KMS-11 (cell line): ENCODE results near the gene NMNAT1.
A peak's percentile ranks its signal among the peaks of the same experiment; 100 is the strongest.

Experiments
- H2AFZ ChIP-seq: fragments of 200-600 bp; sonication (generic); 2 replicates; pipeline ENCODE4 v1.6.1; 2016; ENCODE audit warnings: antibody characterized with exemption, mixed run types, low read depth
- H3K27ac ChIP-seq: fragments of 200-600 bp; sonication (generic); 2 replicates; pipeline ENCODE4 v1.6.1; 2016; ENCODE audit warnings: mild to moderate bottlenecking, mixed run types
- H3K27me3 ChIP-seq: fragments of 200-600 bp; sonication (generic); 2 replicates; pipeline ENCODE4 v1.6.1; 2017; ENCODE audit warnings: mild to moderate bottlenecking, low read depth, mixed run types, moderate library complexity; ENCODE audit not compliant: insufficient read depth
- H3K36me3 ChIP-seq: fragments of 200-600 bp; sonication (generic); 2 replicates; pipeline ENCODE4 v1.6.1; 2017; ENCODE audit warnings: mild to moderate bottlenecking, mixed run types; ENCODE audit not compliant: insufficient read depth
- H3K4me1 ChIP-seq: fragments of 200-600 bp; sonication (generic); 2 replicates; pipeline ENCODE4 v1.6.1; 2016; ENCODE audit warnings: mild to moderate bottlenecking, low read depth, mixed run types; ENCODE audit not compliant: poor library complexity, severe bottlenecking
- H3K4me2 ChIP-seq: fragments of 200-600 bp; sonication (generic); 2 replicates; pipeline ENCODE4 v1.7.0; 2016; ENCODE audit warnings: mild to moderate bottlenecking, mixed run types
- H3K4me3 ChIP-seq: fragments of 200-600 bp; sonication (generic); IDR thresholded peaks from 2 replicates; pipeline ENCODE4 v1.6.1; 2017; ENCODE audit warnings: low read depth, low read length, mixed read lengths; ENCODE audit not compliant: insufficient read depth
- H3K79me2 ChIP-seq: fragments of 200-600 bp; sonication (generic); 2 replicates; pipeline ENCODE4 v1.6.1; 2016; ENCODE audit warnings: low read depth, mixed run types; ENCODE audit not compliant: insufficient read depth
- H3K9ac ChIP-seq: fragments of 200-600 bp; sonication (generic); 2 replicates; pipeline ENCODE4 v1.6.1; 2016; ENCODE audit warnings: mild to moderate bottlenecking, mixed run types
- H4K20me1 ChIP-seq: fragments of 200-600 bp; sonication (generic); 2 replicates; pipeline ENCODE4 v1.6.1; 2016; ENCODE audit warnings: mild to moderate bottlenecking, mixed run types; ENCODE audit not compliant: insufficient read depth
- CTCF ChIP-seq: fragments of 200-600 bp; sonication (generic); conservative IDR thresholded peaks from 2 replicates; pipeline ENCODE4 v1.6.1; 2017; ENCODE audit warnings: low read depth, mild to moderate bottlenecking, antibody characterized with exemption, low read length, moderate library complexity, mixed read lengths

The NMNAT1 gene

GRCh38 chr1:9910076-9910422, 33.2 kb upstream of the NMNAT1 start, which contains the start of gene CTNNBIP1:
CTNNBIP1 (minus strand) TSS chr1:9910269; CDS start chr1:9872064, 38,205 bp downstream.
- Histone ChIP-seq H3K4me2 (peak within 1 kb of the TSS; percentile 86), H3K27ac (peak within 1 kb of the TSS; percentile 64), H3K36me3 (no peaks in the 10 kb centered on the region), H4K20me1 (no peaks in the 10 kb centered on the region), H3K9ac (peak within 1 kb of the TSS; percentile 48; the same call in 1 of the 2 replicates), H2AFZ (peak within 1 kb of the TSS; percentile 86), H3K4me1 (peaks cover 22% of the 10 kb centered on the region), H3K27me3 (no peaks in the 10 kb centered on the region), H3K79me2 (no peaks in the 10 kb centered on the region), H3K4me3 (peak within 1 kb of the TSS; percentile 92)
- no peak for TF ChIP-seq CTCF

GRCh38 chr1:9910423-9911178, 32.7 kb upstream of the NMNAT1 start:
- H2AFZ ChIP-seq, result peak overlapping the region; percentile 84
- H3K79me2 ChIP-seq, result no peaks in the 10 kb centered on the region
- H3K27me3 ChIP-seq, result no peaks in the 10 kb centered on the region
- H3K36me3 ChIP-seq, result no peaks in the 10 kb centered on the region
- TF ChIP-seq CTCF, result no peak
- peak overlapping the region; percentile 53 for H3K4me2 ChIP-seq
- peak overlapping the region; percentile 64 for H3K27ac ChIP-seq
- no peaks in the 10 kb centered on the region for H4K20me1 ChIP-seq
- H3K9ac ChIP-seq, result peak overlapping the region; percentile 27; the same call in 1 of the 2 replicates
- H3K4me1 ChIP-seq, result peaks cover 22% of the 10 kb centered on the region
- peak overlapping the region; percentile 92 for H3K4me3 ChIP-seq

- Histone ChIP-seq H4K20me1 (no peaks in the 10 kb centered on the region), H3K79me2 (no peaks in the 10 kb centered on the region), H3K36me3 (no peaks in the 10 kb centered on the region), H3K4me3 (no peak overlapping the region), H3K9ac (no peak overlapping the region), H3K4me1 (peaks cover 20% of the 10 kb centered on the region), H3K27ac (no peak overlapping the region), H3K27me3 (no peaks in the 10 kb centered on the region), H2AFZ (no peak overlapping the region), H3K4me2 (no peak overlapping the region)
- no peak for TF ChIP-seq CTCF
These were observed 30.9 kb upstream of the NMNAT1 start for GRCh38 chr1:9912264-9912936.

- Histone ChIP-seq H3K27ac (no peak overlapping the region), H3K27me3 (no peaks in the 10 kb centered on the region)
- no peak for TF ChIP-seq CTCF
These were observed 28.7 kb upstream of the NMNAT1 start for GRCh38 chr1:9914610-9914937.

More at GRCh38 chr1:9914610-9914937, 28.7 kb upstream of the NMNAT1 start:
- H3K4me1 ChIP-seq, result peaks cover 6% of the 10 kb centered on the region
- no peak overlapping the region for H3K4me2 ChIP-seq
- no peak overlapping the region for H3K4me3 ChIP-seq
- no peak overlapping the region for H2AFZ ChIP-seq
- H3K36me3 ChIP-seq, result no peaks in the 10 kb centered on the region
- no peaks in the 10 kb centered on the region for H3K79me2 ChIP-seq
- no peaks in the 10 kb centered on the region for H4K20me1 ChIP-seq
- H3K9ac ChIP-seq, result no peak overlapping the region
